OCI-LY1 (cell line): Measurements from ENCODE around the gene ABLIM1.

Experiments used
- H2AFZ ChIP-seq: fragments of 200-600 bp; sonication (generic), shearing (Covaris generic); 2 replicates; pipeline ENCODE4 v1.6.0; 2014; ENCODE audit warnings: antibody characterized with exemption, mild to moderate bottlenecking, low read length
- H3F3A ChIP-seq: fragments of 200-600 bp; sonication (generic), shearing (Covaris generic); 2 replicates; pipeline ENCODE4 v1.6.0; 2014; ENCODE audit warnings: mild to moderate bottlenecking, antibody characterized with exemption, low read length, moderate library complexity; ENCODE audit not compliant: insufficient read depth
- H3K27ac ChIP-seq: fragments of 200-600 bp; sonication (generic); 2 replicates; pipeline ENCODE4 v1.5.1; 2014; ENCODE audit warnings: low read length, mixed run types, mild to moderate bottlenecking, low read depth; ENCODE audit not compliant: poor library complexity, severe bottlenecking
- H3K27me3 ChIP-seq: fragments of 200-600 bp; sonication (generic); 2 replicates; pipeline ENCODE4 v1.6.0; 2014; ENCODE audit warnings: antibody characterized with exemption, mild to moderate bottlenecking, low read length, moderate library complexity; ENCODE audit not compliant: insufficient read depth
- H3K36me3 ChIP-seq: fragments of 200-600 bp; sonication (generic); 2 replicates; pipeline ENCODE4 v1.6.1; 2014; ENCODE audit warnings: mild to moderate bottlenecking, antibody characterized with exemption, low read length, moderate library complexity, mixed read lengths; ENCODE audit not compliant: insufficient read depth
- H3K4me1 ChIP-seq: fragments of 200-600 bp; sonication (generic); 2 replicates; pipeline ENCODE4 v1.5.1; 2014; ENCODE audit warnings: mild to moderate bottlenecking, low read length, moderate library complexity; ENCODE audit not compliant: insufficient read depth, severe bottlenecking
- H3K4me2 ChIP-seq: fragments of 200-600 bp; sonication (generic), shearing (Covaris generic); 2 replicates; pipeline ENCODE4 v1.6.1; 2014; ENCODE audit warnings: low read length
- H3K4me3 ChIP-seq: fragments of 200-600 bp; sonication (generic); 2 replicates; pipeline ENCODE4 v1.5.1; 2014; ENCODE audit warnings: low read length, low read depth, mild to moderate bottlenecking, mixed read lengths; ENCODE audit not compliant: poor library complexity, severe bottlenecking
- H3K79me2 ChIP-seq: fragments of 200-600 bp; shearing (Covaris generic); 2 replicates; pipeline ENCODE4 v1.6.1; 2016; ENCODE audit warnings: mixed run types, low read length, mixed read lengths; ENCODE audit not compliant: insufficient read depth
- H3K9ac ChIP-seq: fragments of 200-600 bp; sonication (generic), shearing (Covaris generic); 2 replicates; pipeline ENCODE4 v1.6.1; 2014; ENCODE audit warnings: mild to moderate bottlenecking, low read length, mixed read lengths
- H3K9me2 ChIP-seq: fragments of 200-600 bp; sonication (generic), shearing (Covaris generic); 2 replicates; pipeline ENCODE4 v1.6.1; 2014; ENCODE audit warnings: low read depth, mild to moderate bottlenecking, low read length, mixed read lengths
- H3K9me3 ChIP-seq: fragments of 200-600 bp; shearing (Covaris generic); 2 replicates; pipeline ENCODE4 v1.6.1; 2014; ENCODE audit warnings: low read length, mixed read lengths
- H4K20me1 ChIP-seq: fragments of 200-600 bp; sonication (generic), shearing (Covaris generic); 2 replicates; pipeline ENCODE4 v1.6.0; 2016; ENCODE audit warnings: mild to moderate bottlenecking, low read length; ENCODE audit not compliant: insufficient read depth
- CTCF ChIP-seq: fragments of 200-600 bp; sonication (generic), shearing (Covaris generic); IDR thresholded peaks from 2 replicates; pipeline ENCODE4 v1.5.1; 2017; ENCODE audit warnings: mild to moderate bottlenecking, antibody characterized with exemption, low read length, moderate library complexity, mixed read lengths
- EZH2 ChIP-seq: fragments of 200-600 bp; sonication (generic), shearing (Covaris generic); IDR thresholded peaks from 2 replicates; pipeline ENCODE4 v1.8.0; 2017; ENCODE audit warnings: borderline replicate concordance, mixed run types, mild to moderate bottlenecking, antibody characterized with exemption, low read length, moderate library complexity, mixed read lengths

ABLIM1 gene

DNA sequence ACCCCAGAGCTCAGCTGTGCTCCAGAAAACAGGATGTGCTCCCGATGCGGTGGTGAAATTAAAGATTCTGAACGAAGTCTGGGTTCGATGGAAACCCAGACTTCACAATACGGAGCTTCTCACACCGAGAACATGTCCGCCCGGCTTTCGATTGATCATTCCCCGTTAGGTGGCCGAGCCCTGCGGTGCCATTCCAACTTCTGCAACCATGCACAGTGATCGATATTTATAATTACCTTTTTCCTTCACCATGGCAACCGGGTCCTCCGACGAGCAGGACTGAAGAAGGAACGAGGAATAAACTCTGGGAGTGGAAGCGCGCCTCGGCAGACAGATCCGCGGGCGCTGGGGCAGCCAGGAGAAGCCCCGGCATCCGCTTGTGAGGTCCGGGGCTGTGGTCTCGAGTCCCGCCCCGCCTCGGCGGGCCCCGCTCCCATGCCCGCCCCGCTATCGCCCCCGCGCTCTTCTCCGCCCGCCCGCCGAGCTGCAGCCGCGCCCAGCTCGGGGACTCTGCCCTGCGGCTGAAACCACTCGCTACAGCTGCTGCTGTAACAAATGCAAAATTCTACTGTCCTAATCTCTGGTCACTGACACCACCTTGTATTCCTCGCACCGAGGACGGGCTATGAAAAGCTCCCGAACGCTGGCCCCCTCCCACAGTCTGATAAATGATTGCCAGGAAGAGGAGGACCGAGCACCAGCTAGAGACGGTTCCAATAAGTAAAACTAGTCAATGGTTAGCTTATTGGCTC lies 26.2 kb downstream of the ABLIM1 start:
- Histone ChIP-seq H4K20me1 (no peaks in the 10 kb centered on the region), H3K4me2 (no peak overlapping the region), H3K9me3 (no peaks in the 10 kb centered on the region), H3K4me3 (no peak overlapping the region), H3K27ac (no peak overlapping the region), H3K79me2 (no peaks in the 10 kb centered on the region), H3K36me3 (no peaks in the 10 kb centered on the region), H3K27me3 (peaks cover 1% of the 10 kb centered on the region; the same call in 1 of the 2 replicates), H2AFZ (no peak overlapping the region), H3F3A (no peaks in the 10 kb centered on the region), H3K9me2 (no peaks in the 10 kb centered on the region), H3K4me1 (no peaks in the 10 kb centered on the region), H3K9ac (no peak overlapping the region)
- TF ChIP-seq CTCF (no peak), EZH2 (no peak)

- H3K4me1 ChIP-seq: no peaks in the 10 kb centered on the region
- H3F3A ChIP-seq: no peaks in the 10 kb centered on the region
- H3K4me3 ChIP-seq: no peak overlapping the region
- TF ChIP-seq EZH2: no peak
- no peak for TF ChIP-seq CTCF
- H3K4me2 ChIP-seq: no peak overlapping the region
- no peaks in the 10 kb centered on the region for H3K79me2 ChIP-seq
- H3K9me2 ChIP-seq: no peaks in the 10 kb centered on the region
- H3K27ac ChIP-seq: no peak overlapping the region
- peaks cover 4% of the 10 kb centered on the region; the same call in 1 of the 2 replicates for H3K27me3 ChIP-seq
- no peak overlapping the region for H2AFZ ChIP-seq
- H3K9ac ChIP-seq: no peak overlapping the region
- no peaks in the 10 kb centered on the region for H3K36me3 ChIP-seq
- no peaks in the 10 kb centered on the region for H3K9me3 ChIP-seq
- no peaks in the 10 kb centered on the region for H4K20me1 ChIP-seq
These were observed 26.9 kb downstream of the ABLIM1 start for GRCh38 chr10:114631090-114631665.

DNA sequence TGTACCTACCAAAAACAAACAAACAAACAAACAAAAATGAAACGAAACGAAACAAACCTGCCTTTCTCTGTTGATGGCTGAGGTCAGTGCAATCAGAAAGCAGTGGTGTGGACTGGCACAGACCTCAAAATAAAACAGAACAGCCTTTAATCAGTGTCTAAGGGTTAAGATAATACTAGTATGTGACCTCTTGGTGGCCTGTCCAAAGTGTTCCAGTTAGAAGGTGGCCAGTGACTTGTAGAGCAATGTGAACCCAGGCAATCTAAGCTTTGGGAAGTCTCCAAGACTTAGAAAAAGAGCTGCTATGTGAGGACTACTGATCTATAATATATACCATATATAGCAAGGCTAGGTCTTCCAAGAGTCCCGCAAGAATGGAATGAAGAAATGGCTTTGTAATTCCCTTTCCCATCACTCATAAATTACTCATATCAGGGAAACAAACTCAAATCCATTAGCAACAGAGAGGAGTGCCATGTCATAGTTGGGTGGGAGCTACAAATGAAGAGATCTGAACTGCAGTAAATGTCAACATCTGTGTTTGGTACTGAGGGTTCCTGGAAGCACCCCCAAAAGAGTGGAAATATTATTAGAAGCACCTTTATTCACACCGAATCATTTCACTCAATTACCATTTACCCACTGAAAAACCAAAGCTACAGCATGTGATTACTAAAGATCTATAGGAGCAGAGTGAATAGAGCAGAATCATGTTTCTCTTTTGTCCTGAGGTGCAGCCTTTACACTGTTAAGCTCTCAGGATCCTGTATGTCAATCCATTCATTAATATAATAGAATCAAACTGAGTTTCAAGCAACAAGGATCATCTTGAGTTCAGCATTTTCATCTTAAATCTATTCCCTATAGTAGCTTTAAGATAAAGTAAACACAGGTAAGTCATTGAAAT lies 28.0 kb downstream of the ABLIM1 start:
- no peak overlapping the region for H3K4me2 ChIP-seq
- H3K36me3 ChIP-seq: no peaks in the 10 kb centered on the region
- peaks cover 6% of the 10 kb centered on the region; the same call in 1 of the 2 replicates for H3K27me3 ChIP-seq
- no peak overlapping the region for H3K9ac ChIP-seq
- H4K20me1 ChIP-seq: no peaks in the 10 kb centered on the region
- 0 out of 2 replicates have a peak, but pooled peaks cover under 1% of the 10 kb centered on the region for H3K9me3 ChIP-seq
- H3K9me2 ChIP-seq: no peaks in the 10 kb centered on the region
- H3K4me1 ChIP-seq: no peaks in the 10 kb centered on the region
- H3K4me3 ChIP-seq: no peak overlapping the region
- no peaks in the 10 kb centered on the region for H3F3A ChIP-seq
- no peak overlapping the region for H2AFZ ChIP-seq
- no peaks in the 10 kb centered on the region for H3K79me2 ChIP-seq
- TF ChIP-seq CTCF: no peak
- TF ChIP-seq EZH2: no peak
- H3K27ac ChIP-seq: no peak overlapping the region
